ENCODE data around the gene ABHD16A.

The ABHD16A gene

GRCh38 chr6:31702819-31703716 is at the start of gene ABHD16A:
TSS of gene ABHD16A (minus strand) at chr6:31703324. CDS start at chr6:31703281, 43 bp downstream.
- peak; percentile 98 for DNase-seq

- DNase-seq, result no peak
These were observed 49.7 kb upstream of the ABHD16A start for GRCh38 chr6:31752739-31753319.

GRCh38 chr6:31750411-31751022 is 47.4 kb upstream of the ABHD16A start:
- DNase-seq, result no peak

DNA sequence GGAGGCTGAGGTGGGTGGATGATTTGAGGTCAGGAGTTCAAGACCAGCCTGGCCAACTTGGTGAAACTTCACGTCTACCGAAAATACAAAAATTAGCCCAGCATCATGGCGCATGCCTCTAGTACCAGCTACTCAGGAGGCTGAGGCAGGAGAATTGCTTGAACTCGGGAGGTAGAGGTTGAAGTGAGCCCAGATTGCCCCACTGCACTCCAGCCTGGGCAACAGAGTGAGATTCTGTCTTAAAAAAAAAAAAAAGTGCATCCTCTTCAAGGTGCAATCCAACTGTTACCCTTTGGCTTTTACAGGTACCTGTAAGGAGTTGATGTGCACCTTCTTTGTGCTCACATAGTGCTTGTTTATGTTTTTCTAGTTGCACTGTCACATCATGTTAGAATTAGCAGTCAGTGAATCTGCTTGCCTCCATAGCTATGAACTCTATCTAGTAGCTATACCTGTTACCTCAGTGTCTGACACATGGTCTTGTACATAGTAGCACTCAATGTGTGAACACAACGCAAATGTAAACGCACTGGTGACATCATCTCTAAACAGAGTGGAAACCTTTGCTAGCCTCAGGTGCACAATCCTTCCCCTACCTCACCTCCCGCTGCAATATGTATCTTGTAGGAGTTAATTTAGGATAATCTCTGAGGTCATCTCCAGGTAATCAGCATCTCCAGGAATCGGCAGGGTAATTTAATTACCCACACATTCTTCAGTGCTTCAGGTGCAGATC is 46.3 kb upstream of the ABHD16A start:
- DNase-seq, result peak; percentile 36

GRCh38 chr6:31744422-31744821 is 41.3 kb upstream of the ABHD16A start:
- no peak for DNase-seq

DNA sequence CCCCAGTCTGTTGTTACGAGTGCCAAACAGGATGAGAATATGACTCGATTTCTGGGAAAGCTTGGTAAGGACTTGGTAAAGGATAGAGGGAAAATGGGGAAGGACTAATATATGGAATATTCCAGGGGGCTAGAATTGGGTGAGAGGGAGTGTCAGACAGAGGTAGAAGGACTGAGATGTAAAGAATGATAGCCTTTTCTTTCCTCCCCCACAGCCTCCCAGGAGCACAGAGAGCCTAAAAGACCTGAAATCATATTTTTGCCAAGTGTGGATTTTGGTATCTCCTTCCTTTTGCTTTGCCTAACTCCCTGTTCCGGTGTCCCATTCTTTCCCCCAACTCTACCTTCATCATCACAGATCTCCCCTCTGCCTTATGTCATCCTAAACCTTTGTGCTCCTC is 39.8 kb upstream of the ABHD16A start:
- DNase-seq, result no peak

GRCh38 chr6:31741815-31742214 is 38.7 kb upstream of the ABHD16A start:
- no peak for DNase-seq

DNA sequence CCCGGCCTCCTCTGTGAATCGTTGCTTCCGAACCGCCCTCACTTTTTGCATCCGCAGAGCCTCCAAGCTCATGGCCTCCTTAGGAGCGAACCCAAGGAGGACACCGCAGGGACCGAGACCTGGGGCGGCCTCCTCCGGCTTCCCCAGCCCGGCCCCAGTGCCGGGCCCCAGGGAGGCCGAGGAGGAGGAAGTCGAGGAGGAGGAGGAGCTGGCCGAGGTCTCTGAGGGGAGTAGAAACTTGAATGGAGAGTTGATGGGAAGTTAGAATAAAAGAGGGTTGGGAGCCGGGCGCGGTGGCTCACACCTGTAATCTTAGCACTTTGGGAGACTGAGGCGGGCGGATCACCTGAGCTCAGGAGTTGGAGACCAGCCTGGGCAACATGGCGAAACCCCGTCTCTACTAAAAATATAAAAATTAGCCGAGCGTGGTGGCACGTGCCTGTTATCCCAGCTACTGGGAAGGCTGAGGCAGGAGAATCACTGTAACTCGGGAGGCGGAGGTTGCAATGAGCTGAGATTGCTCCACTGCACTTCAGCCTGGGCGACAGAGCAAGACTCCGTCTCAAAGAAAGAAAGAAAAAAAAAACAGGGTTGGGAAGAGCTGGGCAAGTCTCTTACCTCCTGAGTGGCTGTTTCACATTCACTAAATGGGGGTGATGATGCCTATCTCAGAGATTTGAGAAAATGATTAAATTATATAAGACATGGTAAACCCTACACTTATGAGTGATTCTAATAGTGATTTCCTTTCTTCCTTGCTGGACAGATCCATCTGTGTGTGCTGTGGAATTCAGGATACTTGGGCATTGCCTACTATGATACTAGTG is 37.5 kb upstream of the ABHD16A start:
- no peak for DNase-seq

DNA sequence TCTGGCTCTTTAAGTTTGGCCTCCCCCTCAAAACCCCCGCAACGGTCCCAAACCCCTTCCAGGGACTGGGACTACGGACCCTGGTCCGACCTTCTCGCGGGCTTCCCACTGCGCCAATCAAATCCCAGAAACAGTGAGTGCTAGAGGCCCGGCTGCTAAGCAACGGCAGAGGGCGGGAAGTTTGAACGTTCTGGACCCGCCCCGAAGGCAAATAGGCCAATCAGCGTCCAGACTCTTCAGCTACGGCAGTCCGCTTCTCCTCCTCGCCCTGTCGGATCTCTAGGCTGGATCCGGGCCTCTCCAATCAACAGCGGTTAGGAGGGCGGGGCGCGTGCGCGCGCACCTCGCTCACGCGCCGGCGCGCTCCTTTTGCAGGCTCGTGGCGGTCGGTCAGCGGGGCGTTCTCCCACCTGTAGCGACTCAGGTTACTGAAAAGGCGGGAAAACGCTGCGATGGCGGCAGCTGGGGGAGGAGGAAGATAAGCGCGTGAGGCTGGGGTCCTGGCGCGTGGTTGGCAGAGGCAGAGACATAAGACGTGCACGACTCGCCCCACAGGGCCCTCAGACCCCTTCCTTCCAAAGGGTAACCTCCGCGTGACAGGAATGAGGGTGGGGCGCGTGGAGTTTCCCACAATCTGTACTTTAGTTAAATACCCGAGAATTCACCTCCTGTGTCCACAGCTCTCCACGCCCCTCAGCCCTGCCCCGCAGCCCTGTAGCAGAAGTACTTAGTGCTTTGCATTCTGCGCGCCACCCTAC is 36.7 kb upstream of the ABHD16A start, which contains the start of gene MSH5:
Gene MSH5 (plus strand): TSS at position 367 of the 758 bp plus-strand sequence. CDS start 462 bp downstream, outside the sequence.
- DNase-seq, result peak; percentile 98

DNA sequence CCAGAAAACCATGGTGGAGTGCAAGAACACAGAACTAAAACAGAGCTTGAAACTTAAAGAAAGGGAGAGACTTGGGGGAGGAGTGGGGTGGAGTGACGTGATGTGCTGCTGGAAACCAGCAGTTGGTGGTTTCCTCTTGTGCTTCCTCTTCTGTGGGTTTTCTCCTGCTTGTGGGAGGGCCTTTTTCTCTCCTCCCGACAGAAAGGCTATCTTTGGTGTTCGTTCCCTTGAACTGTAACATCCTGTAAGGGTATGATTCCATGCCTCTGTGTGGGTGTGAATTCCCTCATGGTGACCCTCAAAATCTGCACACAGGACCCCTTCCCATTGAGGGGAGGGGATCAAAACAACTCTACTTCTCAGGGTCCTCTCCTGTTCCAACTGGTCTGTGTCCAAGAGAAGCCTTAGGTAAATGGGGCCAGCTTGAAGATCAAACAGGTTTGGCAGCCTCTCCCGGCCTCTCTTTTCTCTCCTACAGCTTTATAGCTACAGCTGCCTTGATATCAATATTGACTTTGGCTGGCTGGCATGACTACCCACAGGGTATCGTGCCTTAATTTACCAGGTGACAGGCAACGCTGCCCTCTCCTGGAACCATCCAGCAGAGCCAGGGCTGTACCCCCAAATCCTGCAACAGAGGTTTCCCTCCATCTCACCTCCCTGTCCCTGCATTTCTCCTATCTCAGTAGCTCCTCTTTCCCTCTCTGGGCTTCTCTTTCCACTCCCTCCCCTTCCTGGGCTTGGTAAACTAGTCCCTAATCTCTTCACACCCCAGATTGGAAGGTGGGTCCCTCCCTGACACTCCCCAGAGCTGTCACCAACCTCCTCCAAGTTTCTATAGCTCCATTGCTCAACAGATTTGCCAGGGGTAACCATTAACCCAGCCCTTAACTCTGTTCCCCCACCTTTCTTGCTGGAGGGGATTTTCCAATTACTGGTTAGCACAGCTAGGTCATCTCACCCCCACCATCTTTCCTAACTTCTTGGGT is 35.2 kb upstream of the ABHD16A start:
- DNase-seq, result peak; percentile 75

DNA sequence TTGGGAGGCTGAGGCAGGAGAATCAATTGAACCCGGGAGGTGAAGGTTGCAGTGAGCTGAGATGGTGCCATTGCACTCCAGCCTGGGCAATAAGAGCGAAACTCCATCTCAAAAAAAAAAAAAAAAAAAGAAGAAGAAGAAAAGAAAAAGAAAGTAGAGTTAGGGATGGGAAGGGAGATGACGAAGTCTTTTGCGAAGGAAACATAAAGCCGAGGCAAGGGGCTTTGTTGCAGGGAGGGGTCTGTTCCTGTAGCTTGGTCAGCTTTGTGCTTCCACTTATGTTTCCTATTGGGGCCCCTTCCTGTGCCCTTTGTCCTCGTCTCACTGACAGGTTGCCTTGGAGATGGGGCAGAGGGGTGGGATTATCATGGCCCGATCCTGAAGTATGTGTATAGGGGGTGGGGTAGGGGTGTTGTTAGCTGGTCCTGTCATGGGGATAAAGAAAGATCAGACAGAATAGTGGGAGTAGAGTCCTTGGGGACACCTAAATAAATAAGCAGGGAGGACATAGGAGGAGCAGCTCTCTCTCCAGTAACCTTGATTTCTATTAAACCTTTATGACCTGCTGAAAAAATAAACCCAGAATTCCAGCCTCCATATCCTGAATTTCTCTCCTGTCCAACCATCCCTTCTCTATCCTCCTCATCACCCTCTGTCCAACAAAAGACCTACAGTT is 34.3 kb upstream of the ABHD16A start:
- DNase-seq, result peak; percentile 86

- no peak for DNase-seq
These were observed 33.7 kb upstream of the ABHD16A start for GRCh38 chr6:31736768-31737314.

- peak; percentile 86 for DNase-seq
These were observed 33.1 kb upstream of the ABHD16A start, which contains the start of gene CLIC1 for GRCh38 chr6:31736021-31736767. TSS of gene CLIC1 (minus strand) at chr6:31736530. CDS start at chr6:31736300, 230 bp downstream.

DNA sequence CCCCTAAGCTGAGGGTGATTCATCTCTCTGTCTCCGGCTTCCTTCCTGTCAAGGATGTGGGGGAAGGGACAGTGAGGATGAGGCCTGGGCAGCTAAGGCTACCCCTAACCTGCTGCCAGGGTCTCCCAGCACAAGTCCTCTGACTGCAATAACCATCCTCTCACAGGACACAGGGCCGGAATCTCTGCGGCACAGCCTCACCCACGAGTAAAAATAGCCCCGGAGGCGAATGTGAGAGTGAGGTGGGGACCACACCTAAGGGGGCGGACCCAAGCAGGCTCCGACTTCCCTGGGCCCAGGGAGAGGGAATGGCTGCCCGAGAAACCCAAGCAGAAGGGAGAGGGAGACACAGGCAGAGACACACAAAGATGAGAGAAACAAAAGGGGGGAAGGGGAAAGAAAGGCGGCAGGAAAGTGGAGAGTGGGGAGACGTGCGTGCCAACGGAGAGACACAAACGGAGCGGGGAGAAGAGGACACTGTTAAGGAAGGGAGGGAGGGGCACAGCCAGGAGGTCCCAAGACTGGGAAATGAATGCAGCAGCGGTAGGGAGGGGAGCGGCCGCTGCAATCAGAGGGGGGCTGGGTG is 31.8 kb upstream of the ABHD16A start:
- DNase-seq, result peak; percentile 42

DNA sequence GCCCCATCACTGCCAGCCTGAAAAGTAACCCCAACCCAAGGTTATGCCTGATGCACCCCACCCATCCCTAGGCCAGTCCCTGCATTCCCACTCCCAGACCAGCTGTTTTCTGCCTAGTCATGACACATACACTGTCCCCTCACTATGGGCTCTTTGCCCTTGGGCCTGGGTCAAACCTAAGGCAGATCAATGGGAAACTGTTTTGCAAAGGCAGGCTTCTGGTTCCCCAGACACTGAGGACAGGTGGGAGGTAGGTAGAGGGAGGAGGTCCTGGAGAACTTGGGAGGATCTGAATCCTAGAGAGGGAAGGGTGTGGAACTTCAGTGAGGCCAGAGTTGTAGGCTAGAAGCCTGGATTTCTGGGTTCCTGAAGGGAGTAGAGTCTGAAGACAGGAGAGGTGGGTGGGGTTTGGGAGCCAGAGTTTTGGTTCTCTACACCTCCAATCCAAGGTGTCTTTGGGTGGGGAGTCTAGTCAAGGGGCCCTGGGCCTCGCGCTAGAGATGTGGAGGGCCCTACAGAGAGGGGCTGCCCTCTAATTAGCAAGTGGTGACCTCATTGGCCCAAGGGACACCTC is 31.2 kb upstream of the ABHD16A start:
- DNase-seq, result no peak

DNA sequence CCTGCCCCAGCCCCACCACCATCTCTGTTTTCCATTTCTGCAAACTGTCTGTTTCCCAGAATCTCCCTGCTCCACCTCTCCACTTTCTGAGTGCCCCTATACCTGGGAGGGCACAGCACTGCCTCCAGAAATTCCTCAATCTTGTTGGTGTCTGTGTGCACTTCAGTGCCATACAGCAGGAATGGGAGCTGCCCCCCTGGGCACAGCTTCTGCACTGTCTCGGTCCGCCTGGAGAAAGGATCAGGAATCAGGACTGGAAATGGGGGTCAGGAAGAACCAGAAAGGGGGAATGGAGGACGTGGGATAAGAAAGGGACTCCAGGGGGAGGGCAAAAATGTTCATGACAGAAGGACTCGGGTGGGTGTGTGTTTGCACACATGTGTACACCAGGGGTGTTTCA is 30.6 kb upstream of the ABHD16A start:
- no peak for DNase-seq

DNA sequence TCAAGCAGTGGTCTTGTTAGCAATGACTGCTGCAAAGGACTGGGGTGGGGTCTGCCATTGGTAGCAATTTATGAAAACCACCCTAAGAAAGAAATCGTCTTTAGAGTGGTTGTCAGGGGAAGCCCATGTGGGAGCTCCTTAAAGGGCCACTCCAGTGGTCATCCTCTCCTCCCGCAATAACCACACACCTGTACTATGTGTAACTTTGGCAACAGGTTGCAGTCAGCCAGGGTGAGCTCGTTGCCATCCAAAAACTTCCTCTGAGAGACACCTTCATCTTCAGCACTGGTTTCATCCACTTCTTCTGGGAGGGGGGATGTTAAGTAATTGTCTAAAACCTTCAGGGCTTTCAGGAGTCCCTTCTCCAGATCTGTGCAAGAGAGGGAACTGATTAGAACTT is 28.9 kb upstream of the ABHD16A start:
- no peak for DNase-seq
